Peyer's patch (tissue), 4 donors: ENCODE measurements around the gene CDKL1.

Source experiments
- CTCF ChIP-seq, 6 experiments: fragments of 450-650 bp in 4 of 6; fragments of 200-600 bp in 2 of 6; sonication (generic) in 1 of 6; IDR thresholded peaks; one replicate each; pipeline ENCODE4 v1.5.1; 2017 to 2019; ENCODE audit warnings: antibody characterized with exemption in 6 of 6, mild to moderate bottlenecking in 3 of 6, moderate library complexity in 1 of 6
- POLR2A ChIP-seq, 2 donors: fragments of 450-650 bp; IDR thresholded peaks; one replicate each; pipeline ENCODE4 v1.5.1; 2017; ENCODE audit warnings: antibody characterized with exemption in 2 of 2, mild to moderate bottlenecking in 2 of 2, moderate library complexity in 2 of 2

- TF ChIP-seq CTCF (IDR thresholded peaks at IDR 0.05) = no peak
- peak in 1 of 2 donors; percentile 37 for TF ChIP-seq POLR2A (IDR thresholded peaks at IDR 0.05)
Measured at GRCh38 chr14:50362764-50363713, 33.6 kb downstream of the CDKL1 start.
